HL-60 (cell line): ENCODE results near the gene IRGQ.

Source experiments
- DNase-seq, 2 experiments: peaks; one replicate each; pipeline ENCODE4 v3.0.0-alpha.2; 2010 to 2020; ENCODE audit warnings: low read depth in 1 of 2, low spot score in 1 of 2
- H3K27ac ChIP-seq: fragments of 250-450 bp; sonication (Bioruptor Pico); replicated peaks from 2 replicates; pipeline ENCODE4 v1.5.1; 2020; ENCODE audit warnings: mild to moderate bottlenecking, moderate library complexity
- H3K27me3 ChIP-seq: fragments of 250-450 bp; sonication (Bioruptor Pico); 2 replicates; pipeline ENCODE4 v1.5.1; 2021; ENCODE audit warnings: mild to moderate bottlenecking, moderate library complexity; ENCODE audit not compliant: insufficient read depth, poor library complexity, severe bottlenecking
- H3K4me3 ChIP-seq: replicated peaks from 2 replicates; pipeline ENCODE4 v1.5.1; 2011; ENCODE audit warnings: mild to moderate bottlenecking, control low read depth, low read length; ENCODE audit not compliant: insufficient read depth
- GABPA ChIP-seq: IDR thresholded peaks from 2 replicates; pipeline ENCODE4 v1.6.1; 2012; ENCODE audit warnings: low read depth
- POLR2AphosphoS5 ChIP-seq: IDR thresholded peaks from 2 replicates; pipeline ENCODE4 v1.6.1; 2012; ENCODE audit warnings: low read depth
- REST ChIP-seq: IDR thresholded peaks from 2 replicates; pipeline ENCODE4 v1.6.1; 2012; ENCODE audit warnings: low read depth; ENCODE audit not compliant: insufficient replicate concordance
- SPI1 ChIP-seq: IDR thresholded peaks from 2 replicates; pipeline ENCODE4 v1.6.1; 2012; ENCODE audit warnings: low read depth, mild to moderate bottlenecking, borderline replicate concordance
- TF ChIP-seq, protein P1 (sequence below): IDR thresholded peaks from one replicate; pipeline ENCODE4 v1.5.1; 2011; ENCODE audit warnings: low read length, control low read depth, inconsistent platforms; ENCODE audit not compliant: insufficient read depth

IRGQ gene

GRCh38 chr19:43540381-43540780, 55.6 kb downstream of the IRGQ start:
- Histone ChIP-seq H3K4me3 (no peak overlapping the region), H3K27me3 (no peaks in the 10 kb centered on the region), H3K27ac (no peak overlapping the region)
- no peak for DNase-seq
- TF ChIP-seq GABPA = no peak
- no peak for TF ChIP-seq POLR2AphosphoS5
- TF ChIP-seq SPI1 = no peak
- TF ChIP-seq REST = no peak

DNA sequence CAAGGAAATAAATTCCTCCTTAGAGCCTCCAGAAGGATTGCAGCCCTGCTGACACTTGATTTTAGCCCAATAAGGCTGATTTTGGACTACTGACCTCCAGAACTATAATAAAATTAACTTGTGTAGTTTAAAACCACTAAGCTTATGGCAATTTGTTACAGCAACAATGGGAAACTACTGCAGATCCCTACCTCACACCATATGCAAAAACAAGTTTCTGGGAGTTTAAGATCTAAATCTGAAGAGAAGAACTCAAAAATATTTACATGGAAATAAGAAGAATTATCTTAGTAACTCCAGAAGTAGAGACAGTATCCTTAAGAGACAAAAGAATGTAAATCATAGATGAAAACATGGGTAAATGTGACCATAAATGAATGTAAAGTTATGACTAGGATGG, 57.0 kb downstream of the IRGQ start:
- Histone ChIP-seq H3K27ac (no peak overlapping the region), H3K27me3 (no peaks in the 10 kb centered on the region), H3K4me3 (no peak overlapping the region)
- DNase-seq = no peak
- TF ChIP-seq, protein P1, sequence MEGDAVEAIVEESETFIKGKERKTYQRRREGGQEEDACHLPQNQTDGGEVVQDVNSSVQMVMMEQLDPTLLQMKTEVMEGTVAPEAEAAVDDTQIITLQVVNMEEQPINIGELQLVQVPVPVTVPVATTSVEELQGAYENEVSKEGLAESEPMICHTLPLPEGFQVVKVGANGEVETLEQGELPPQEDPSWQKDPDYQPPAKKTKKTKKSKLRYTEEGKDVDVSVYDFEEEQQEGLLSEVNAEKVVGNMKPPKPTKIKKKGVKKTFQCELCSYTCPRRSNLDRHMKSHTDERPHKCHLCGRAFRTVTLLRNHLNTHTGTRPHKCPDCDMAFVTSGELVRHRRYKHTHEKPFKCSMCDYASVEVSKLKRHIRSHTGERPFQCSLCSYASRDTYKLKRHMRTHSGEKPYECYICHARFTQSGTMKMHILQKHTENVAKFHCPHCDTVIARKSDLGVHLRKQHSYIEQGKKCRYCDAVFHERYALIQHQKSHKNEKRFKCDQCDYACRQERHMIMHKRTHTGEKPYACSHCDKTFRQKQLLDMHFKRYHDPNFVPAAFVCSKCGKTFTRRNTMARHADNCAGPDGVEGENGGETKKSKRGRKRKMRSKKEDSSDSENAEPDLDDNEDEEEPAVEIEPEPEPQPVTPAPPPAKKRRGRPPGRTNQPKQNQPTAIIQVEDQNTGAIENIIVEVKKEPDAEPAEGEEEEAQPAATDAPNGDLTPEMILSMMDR = no peak
- TF ChIP-seq REST (no peak), SPI1 (no peak), POLR2AphosphoS5 (no peak), GABPA (no peak)

DNA sequence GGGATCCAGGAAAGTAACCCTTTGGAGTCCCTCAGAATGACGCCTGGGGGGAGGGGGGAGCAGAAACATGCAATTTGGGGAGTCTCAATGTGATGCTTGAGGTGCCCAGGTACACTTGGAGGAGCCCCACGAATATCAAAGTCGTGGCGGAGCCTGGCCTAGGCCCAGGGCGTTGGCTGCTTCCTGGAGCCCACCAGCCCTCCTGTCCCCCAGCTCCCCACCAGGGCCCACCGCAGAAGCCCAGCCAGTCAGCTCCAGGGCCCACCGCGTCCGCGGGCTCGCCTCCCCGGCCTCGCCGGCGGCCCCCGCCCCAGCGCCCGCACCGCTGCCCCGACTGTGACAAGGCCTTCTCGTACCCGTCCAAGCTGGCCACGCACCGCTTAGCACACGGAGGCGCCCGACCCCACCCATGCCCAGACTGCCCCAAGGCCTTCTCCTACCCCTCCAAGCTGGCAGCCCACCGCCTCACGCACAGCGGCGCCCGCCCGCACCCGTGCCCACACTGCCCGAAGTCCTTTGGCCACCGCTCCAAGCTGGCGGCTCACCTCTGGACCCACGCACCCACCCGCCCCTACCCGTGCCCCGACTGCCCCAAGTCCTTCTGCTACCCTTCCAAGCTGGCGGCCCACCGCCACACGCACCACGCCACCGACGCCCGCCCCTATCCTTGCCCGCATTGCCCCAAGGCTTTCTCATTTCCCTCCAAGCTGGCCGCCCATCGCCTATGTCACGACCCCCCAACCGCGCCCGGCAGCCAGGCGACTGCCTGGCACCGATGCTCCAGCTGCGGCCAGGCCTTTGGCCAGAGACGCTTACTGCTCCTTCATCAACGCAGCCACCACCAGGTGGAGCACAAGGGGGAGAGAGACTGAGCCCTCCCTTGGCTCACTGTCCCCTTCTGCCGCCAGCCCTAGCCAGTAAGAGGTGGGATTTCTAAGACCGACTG, 60.8 kb downstream of the IRGQ start:
- DNase-seq = no peak
- no peaks in the 10 kb centered on the region for H3K27me3 ChIP-seq
- TF ChIP-seq GABPA = no peak
- TF ChIP-seq SPI1 = no peak
- TF ChIP-seq REST = no peak
- TF ChIP-seq, protein P1 = no peak
- TF ChIP-seq POLR2AphosphoS5 = no peak
- H3K27ac ChIP-seq = no peak overlapping the region
- H3K4me3 ChIP-seq = no peak overlapping the region
